ENCODE data around the gene SEPTIN2.
A peak's percentile ranks its signal among the peaks of the same experiment; 100 is the strongest.

- TF ChIP-seq CTCF (IDR thresholded peaks at IDR 0.05), result no peak
- TF ChIP-seq POLR2A (IDR thresholded peaks at IDR 0.05), result peak; percentile 74 to 78
Measured at GRCh38 chr2:241355983-241356870, 40.5 kb downstream of the SEPTIN2 start, which contains the start of gene FARP2.
